Measurements from ENCODE around the gene SLC25A10.
A peak's percentile ranks its signal among the peaks of the same experiment; 100 is the strongest.

The SLC25A10 gene

DNA sequence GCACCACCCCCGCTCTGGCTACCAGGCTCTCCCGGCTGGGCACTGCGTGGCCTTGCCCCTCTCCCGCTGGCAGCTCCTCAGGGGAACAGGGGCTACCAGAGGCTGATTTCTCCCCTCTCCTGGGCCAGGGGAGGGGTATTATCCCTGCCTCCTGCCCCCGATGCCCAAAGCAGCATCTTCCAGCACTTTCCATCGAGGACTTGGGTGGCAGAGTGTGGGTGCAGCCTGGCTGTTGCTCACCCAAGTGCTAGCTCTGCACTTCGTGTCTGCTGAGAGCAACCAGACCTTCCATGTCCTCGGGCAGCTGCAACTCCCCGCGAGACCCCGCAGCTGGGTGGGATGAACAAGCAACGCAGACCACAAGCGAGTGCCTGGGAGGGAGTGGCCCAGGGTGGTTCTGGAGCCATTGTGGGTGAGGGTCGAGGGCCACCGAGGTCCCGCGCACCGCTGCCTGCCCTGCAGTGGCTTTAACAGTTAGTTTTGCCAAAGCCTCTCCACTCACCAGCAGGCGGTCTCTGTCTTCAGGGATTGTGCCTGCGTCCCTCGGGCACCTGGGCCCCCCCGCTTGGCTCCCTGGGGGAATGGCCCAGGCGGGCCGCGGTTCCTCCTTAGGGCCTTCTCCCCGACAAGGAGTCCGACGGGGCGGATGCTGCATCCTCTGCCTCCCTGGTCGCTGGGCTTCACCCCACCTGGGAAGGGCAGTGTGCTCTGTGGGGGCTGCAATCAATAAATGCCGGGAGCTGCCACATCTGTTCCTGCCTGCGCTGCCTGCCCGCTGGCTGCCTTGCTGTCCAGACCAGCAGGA lies 8.4 kb downstream of the SLC25A10 start:
- H3K4me1 ChIP-seq (ENCODE audit: control insufficient read depth in 5 of 5, insufficient read depth in 5 of 5, low read length in 5 of 5), result peaks cover 2 to 26% (median 25%) of the 10 kb centered on the region in 5 donors
- no peak overlapping the region for H3K27ac ChIP-seq (ENCODE audit: low read depth, low read length)
- peaks cover 0 to 30% (median 16%) of the 10 kb centered on the region in 5 donors for H3K36me3 ChIP-seq (ENCODE audit: control insufficient read depth in 5 of 5, insufficient read depth in 5 of 5, low read length in 5 of 5)
- no peak overlapping the region for H3K4me3 ChIP-seq (ENCODE audit: low read depth in 1 of 5, low read length in 5 of 5)
- no peak overlapping the region for H3K9ac ChIP-seq (ENCODE audit: low read length in 5 of 5)
- no peaks in the 10 kb centered on the region for H3K27me3 ChIP-seq (ENCODE audit: control insufficient read depth in 5 of 5, insufficient read depth in 4 of 5, low read length in 5 of 5)
- H3K9me3 ChIP-seq (ENCODE audit: control insufficient read depth in 5 of 5, low read length in 5 of 5), result no peaks in the 10 kb centered on the region

DNA sequence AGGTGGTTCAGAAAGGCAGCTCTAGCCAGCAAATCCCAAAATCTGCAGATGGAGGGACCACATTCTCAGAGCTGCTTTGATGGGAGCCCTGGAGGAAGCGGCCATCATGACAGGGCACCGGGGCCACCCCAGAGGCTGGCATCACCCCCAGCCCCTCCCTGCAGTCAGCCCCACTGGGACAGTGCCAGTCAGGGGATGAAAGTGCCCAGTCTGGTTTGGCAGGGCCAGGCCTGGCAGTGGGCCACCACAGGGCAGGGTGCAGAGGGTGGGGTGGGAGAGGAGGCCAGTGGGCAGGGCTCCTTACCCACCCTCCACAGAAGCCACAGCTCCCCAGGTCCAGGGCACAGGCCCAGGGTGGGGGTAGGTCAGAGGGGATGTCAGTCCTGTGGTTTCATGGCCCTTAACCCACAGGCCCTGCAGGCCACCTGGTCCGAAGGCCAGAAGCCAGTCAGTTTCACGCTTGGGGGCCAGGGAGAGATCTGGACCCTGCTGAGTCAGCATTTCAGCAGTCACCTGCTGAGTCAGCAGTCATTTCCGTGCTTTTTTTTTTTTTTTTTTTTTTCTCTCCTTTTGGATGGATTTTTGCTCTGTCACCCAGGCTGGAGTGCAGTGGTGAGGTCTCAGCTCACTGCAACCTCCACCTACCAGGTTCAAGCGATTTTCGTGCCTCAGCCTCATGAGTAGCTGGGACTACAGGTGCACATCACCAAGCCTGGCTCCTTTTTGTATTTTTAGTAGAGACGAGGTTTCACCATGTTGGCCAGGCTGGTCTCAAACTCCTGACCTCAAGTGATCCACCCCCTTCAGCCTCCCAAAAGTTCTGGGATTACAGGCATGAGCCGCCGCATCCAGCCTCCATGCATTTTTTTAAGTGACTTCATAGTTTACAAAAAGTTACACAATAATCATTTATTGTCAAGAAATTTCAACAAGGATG lies 10.4 kb downstream of the SLC25A10 start:
- peak overlapping the region; percentile 57 for H3K27ac ChIP-seq (ENCODE audit: low read depth, low read length)
- peaks cover 0 to 19% (median 10%) of the 10 kb centered on the region in 5 donors for H3K36me3 ChIP-seq (ENCODE audit: control insufficient read depth in 5 of 5, insufficient read depth in 5 of 5, low read length in 5 of 5)
- H3K9me3 ChIP-seq (ENCODE audit: control insufficient read depth in 5 of 5, low read length in 5 of 5), result no peaks in the 10 kb centered on the region
- H3K9ac ChIP-seq (ENCODE audit: low read length in 5 of 5), result no peak overlapping the region
- no peaks in the 10 kb centered on the region for H3K27me3 ChIP-seq (ENCODE audit: control insufficient read depth in 5 of 5, insufficient read depth in 4 of 5, low read length in 5 of 5)
- H3K4me3 ChIP-seq (ENCODE audit: low read depth in 1 of 5, low read length in 5 of 5), result no peak overlapping the region
- peaks cover 2 to 26% (median 25%) of the 10 kb centered on the region in 5 donors for H3K4me1 ChIP-seq (ENCODE audit: control insufficient read depth in 5 of 5, insufficient read depth in 5 of 5, low read length in 5 of 5)

DNA sequence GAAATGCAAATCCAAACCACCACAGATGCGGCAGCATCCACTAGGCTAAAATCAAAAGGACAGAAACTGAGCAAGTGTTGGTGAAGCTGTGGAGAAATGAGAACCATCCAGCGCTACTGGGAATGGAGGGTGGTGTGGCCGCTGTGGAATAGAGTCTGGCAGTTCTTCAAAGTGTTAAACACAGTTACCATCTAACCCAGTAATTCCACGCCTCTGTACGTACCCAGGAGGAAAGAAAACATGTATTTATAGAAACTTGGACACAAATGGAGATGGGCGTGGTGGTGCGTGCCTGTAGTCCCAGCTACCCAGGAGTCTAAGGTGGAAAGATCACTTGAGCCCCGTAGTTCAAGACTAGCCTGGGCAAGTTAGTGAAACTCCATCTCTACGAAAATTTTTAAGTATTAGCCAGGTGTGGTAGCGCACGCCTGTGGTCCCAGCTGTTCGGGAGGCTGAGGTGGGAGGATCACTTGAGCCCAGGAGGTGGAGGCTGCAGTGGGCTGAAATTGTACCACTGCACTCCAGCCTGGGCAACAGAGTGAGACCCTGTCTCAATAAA lies 11.6 kb downstream of the SLC25A10 start:
- H3K4me1 ChIP-seq (ENCODE audit: control insufficient read depth in 5 of 5, insufficient read depth in 5 of 5, low read length in 5 of 5), result peaks cover 2 to 26% (median 25%) of the 10 kb centered on the region in 5 donors
- H3K27ac ChIP-seq (ENCODE audit: low read depth, low read length), result peak overlapping the region; percentile 57
- H3K27me3 ChIP-seq (ENCODE audit: control insufficient read depth in 5 of 5, insufficient read depth in 4 of 5, low read length in 5 of 5), result no peaks in the 10 kb centered on the region
- H3K9ac ChIP-seq (ENCODE audit: low read length in 5 of 5), result peak overlapping the region in 1 of 5 donors; percentile 16
- H3K4me3 ChIP-seq (ENCODE audit: low read depth in 1 of 5, low read length in 5 of 5), result no peak overlapping the region
- H3K36me3 ChIP-seq (ENCODE audit: control insufficient read depth in 5 of 5, insufficient read depth in 5 of 5, low read length in 5 of 5), result peaks cover 0 to 12% (median 6%) of the 10 kb centered on the region in 5 donors
- H3K9me3 ChIP-seq (ENCODE audit: control insufficient read depth in 5 of 5, low read length in 5 of 5), result no peaks in the 10 kb centered on the region

DNA sequence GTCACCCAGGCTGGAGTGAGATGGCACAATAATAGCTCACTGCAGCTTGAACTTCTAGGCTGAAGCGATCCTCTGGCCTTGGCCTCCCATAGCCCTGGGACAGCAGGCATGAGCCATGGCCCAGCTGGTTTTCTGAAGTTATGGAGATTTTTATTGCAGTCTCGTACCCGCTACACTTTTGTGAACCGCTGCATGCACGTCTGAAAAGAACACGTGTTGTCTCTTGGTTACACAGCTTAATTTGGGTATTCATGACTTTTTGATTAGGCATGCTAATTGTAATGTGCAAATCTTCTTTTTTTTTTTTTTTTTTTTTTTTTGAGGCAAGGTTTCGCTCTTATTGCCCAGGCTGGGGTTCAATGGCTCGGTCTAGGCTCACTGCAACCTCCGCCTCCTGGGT lies 13.4 kb downstream of the SLC25A10 start:
- H3K4me1 ChIP-seq (ENCODE audit: control insufficient read depth in 5 of 5, insufficient read depth in 5 of 5, low read length in 5 of 5), result peaks cover 2 to 27% (median 26%) of the 10 kb centered on the region in 5 donors
- H3K36me3 ChIP-seq (ENCODE audit: control insufficient read depth in 5 of 5, insufficient read depth in 5 of 5, low read length in 5 of 5), result peaks cover 0 to under 1% (median 0%) of the 10 kb centered on the region in 5 donors
- no peaks in the 10 kb centered on the region for H3K9me3 ChIP-seq (ENCODE audit: control insufficient read depth in 5 of 5, low read length in 5 of 5)
- H3K9ac ChIP-seq (ENCODE audit: low read length in 5 of 5), result no peak overlapping the region
- H3K27me3 ChIP-seq (ENCODE audit: control insufficient read depth in 5 of 5, insufficient read depth in 4 of 5, low read length in 5 of 5), result no peaks in the 10 kb centered on the region
- no peak overlapping the region for H3K4me3 ChIP-seq (ENCODE audit: low read depth in 1 of 5, low read length in 5 of 5)
- H3K27ac ChIP-seq (ENCODE audit: low read depth, low read length), result no peak overlapping the region

DNA sequence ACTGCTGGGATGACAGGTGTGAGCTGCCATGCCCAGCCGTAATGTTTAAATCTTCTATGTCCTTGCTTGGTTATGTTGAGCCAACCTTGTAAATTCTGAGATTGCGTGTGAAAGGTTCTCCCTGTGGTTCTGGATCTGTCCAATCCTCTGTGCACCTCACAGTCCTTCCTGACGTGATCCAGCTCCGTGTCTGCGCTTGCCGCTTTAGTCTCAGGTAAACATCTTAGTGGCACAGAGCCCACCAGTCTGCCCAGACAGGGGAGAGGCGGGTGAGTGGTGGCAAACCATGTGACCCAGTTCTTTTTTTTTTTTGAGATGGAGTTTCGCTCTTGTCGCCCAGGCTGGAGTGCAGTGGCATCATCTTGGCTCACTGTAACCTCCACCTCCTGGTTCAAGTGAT lies 13.9 kb downstream of the SLC25A10 start:
- peaks cover 2 to 33% (median 26%) of the 10 kb centered on the region in 5 donors for H3K4me1 ChIP-seq (ENCODE audit: control insufficient read depth in 5 of 5, insufficient read depth in 5 of 5, low read length in 5 of 5)
- no peaks in the 10 kb centered on the region for H3K36me3 ChIP-seq (ENCODE audit: control insufficient read depth in 5 of 5, insufficient read depth in 5 of 5, low read length in 5 of 5)
- H3K4me3 ChIP-seq (ENCODE audit: low read depth in 1 of 5, low read length in 5 of 5), result no peak overlapping the region
- H3K9ac ChIP-seq (ENCODE audit: low read length in 5 of 5), result no peak overlapping the region
- H3K27me3 ChIP-seq (ENCODE audit: control insufficient read depth in 5 of 5, insufficient read depth in 4 of 5, low read length in 5 of 5), result no peaks in the 10 kb centered on the region
- H3K9me3 ChIP-seq (ENCODE audit: control insufficient read depth in 5 of 5, low read length in 5 of 5), result no peaks in the 10 kb centered on the region
- H3K27ac ChIP-seq (ENCODE audit: low read depth, low read length), result no peak overlapping the region

DNA sequence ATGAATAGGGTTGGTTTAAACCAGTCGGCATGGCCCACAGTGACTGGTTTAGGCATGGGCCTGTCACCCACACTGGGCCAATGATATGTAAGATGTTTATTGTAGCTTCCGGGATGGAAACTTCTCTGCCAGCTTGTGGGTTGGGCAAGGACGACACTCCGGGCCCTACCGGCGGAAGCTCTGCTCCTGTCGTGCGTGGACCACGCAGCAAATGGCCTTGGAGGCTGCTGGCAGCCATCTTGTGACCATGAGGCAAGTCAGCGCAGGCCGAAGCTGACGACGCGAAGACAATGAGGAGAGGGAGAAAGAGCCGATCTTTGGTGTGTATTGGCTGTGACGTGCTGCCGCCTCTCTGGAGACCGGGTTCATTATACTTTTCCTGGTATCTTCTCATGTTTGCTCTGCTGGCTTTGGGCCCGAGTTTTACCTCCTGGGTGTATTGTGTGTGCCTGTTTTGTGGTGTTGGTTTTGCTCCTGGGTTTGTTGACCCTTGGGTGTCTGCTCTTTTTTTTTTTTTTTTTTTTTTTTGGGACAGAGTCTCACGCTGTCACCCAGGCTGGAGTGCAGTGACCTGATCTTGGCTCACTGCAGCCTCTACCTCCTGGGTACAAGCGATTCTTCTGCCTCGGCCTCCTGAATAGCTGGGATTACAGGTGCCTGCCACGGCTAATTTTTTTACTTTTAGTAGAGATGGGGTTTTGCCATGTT lies 15.4 kb downstream of the SLC25A10 start:
- H3K27ac ChIP-seq (ENCODE audit: low read depth, low read length), result no peak overlapping the region
- H3K4me3 ChIP-seq (ENCODE audit: low read depth in 1 of 5, low read length in 5 of 5), result no peak overlapping the region
- H3K36me3 ChIP-seq (ENCODE audit: control insufficient read depth in 5 of 5, insufficient read depth in 5 of 5, low read length in 5 of 5), result no peaks in the 10 kb centered on the region
- H3K27me3 ChIP-seq (ENCODE audit: control insufficient read depth in 5 of 5, insufficient read depth in 4 of 5, low read length in 5 of 5), result peaks cover 0 to 4% (median 0%) of the 10 kb centered on the region in 5 donors
- peaks cover 2 to 26% (median 17%) of the 10 kb centered on the region in 5 donors for H3K4me1 ChIP-seq (ENCODE audit: control insufficient read depth in 5 of 5, insufficient read depth in 5 of 5, low read length in 5 of 5)
- H3K9ac ChIP-seq (ENCODE audit: low read length in 5 of 5), result no peak overlapping the region
- H3K9me3 ChIP-seq (ENCODE audit: control insufficient read depth in 5 of 5, low read length in 5 of 5), result no peaks in the 10 kb centered on the region

DNA sequence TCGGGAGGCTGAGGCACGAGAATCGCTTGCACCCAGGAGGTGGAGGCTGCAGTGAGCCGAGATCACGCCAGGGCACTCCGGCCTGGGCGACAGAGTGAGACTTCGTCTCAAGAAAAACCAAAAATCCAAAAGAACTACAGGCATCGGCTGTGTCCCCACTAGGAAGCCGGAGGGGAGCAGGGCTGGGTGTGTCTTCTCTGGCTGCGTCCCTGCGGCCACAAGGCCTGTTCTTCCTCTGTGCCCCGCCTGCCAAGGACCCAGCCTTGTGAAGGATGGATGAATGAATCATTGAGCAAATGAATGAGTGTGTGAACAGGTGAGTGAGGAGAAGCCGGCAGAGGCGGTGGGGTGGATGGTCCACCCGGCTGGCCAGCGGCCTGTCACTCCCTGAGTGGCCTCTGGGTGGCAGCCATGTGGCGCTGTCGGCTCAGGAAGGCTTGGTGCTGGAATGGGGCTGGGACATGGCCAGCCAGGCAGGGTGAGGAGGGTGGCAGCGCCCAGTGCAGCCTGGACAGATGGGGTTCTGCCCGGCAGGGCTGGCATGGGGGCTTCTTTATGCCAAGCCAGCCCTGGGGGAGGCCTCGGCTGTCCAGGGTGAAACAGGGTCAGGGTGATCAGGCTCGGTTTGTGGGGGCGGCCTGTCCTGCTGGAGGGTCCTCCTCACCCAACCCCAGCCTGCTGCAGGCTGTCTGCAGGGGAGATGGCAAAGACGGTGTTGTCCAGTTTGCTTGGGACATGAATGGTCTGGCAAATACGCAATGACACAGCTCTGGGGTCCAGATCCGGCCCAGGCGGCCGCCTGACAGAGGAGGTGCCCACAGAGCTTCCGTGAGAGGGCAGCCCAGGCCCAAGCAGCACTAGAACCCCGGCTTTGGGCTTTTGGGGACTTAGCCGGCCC lies 21.7 kb downstream of the SLC25A10 start:
- H3K9ac ChIP-seq (ENCODE audit: low read length in 5 of 5), result no peak overlapping the region
- peaks cover 0 to 26% (median 14%) of the 10 kb centered on the region in 5 donors for H3K4me1 ChIP-seq (ENCODE audit: control insufficient read depth in 5 of 5, insufficient read depth in 5 of 5, low read length in 5 of 5)
- no peaks in the 10 kb centered on the region for H3K36me3 ChIP-seq (ENCODE audit: control insufficient read depth in 5 of 5, insufficient read depth in 5 of 5, low read length in 5 of 5)
- no peaks in the 10 kb centered on the region for H3K9me3 ChIP-seq (ENCODE audit: control insufficient read depth in 5 of 5, low read length in 5 of 5)
- H3K27me3 ChIP-seq (ENCODE audit: control insufficient read depth in 5 of 5, insufficient read depth in 4 of 5, low read length in 5 of 5), result peaks cover 4 to 16% (median 11%) of the 10 kb centered on the region in 5 donors
- no peak overlapping the region for H3K4me3 ChIP-seq (ENCODE audit: low read depth in 1 of 5, low read length in 5 of 5)
- H3K27ac ChIP-seq (ENCODE audit: low read depth, low read length), result no peak overlapping the region

DNA sequence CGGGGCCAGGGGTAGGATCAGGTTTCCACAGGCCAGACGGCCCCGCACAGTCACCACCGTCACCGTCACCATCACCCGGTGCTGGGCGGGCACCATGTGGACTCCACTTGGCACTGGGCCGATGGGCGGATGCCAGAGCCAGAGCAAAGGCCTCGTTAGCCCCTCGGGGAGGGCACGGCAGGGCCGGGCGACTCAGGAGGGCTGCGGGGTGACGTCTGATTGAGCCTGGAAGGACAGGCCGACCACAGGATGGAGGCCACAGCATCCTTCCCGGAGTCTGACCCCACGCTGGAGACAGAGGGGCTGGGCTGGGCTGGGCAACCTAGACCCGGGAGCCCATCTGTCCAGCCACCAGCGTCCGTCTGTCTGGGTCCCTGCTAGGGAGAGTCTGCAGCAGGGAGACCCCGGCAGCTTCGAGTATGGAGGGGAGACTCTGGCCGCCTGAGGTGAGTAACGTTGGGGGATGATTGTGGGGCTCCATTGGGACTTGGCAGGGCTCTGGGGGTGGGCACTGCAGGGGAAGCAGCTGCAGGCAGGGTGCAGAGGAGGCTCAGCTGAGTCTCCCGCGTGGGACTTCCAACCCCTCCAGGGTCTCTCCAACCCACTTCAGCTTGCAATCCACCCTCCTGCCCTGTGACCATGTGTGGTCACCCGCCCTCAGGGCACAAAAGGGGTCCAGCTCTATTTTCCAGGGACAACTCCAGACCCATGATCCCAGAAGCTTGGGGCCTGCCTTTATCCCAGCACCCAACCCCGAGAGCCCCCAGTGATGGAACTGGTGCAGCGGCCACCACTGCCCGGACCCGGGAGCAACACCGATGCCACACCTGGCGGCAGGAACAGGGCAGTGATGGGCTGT lies 22.6 kb downstream of the SLC25A10 start:
- no peaks in the 10 kb centered on the region for H3K36me3 ChIP-seq (ENCODE audit: control insufficient read depth in 5 of 5, insufficient read depth in 5 of 5, low read length in 5 of 5)
- H3K27ac ChIP-seq (ENCODE audit: low read depth, low read length), result no peak overlapping the region
- H3K9ac ChIP-seq (ENCODE audit: low read length in 5 of 5), result no peak overlapping the region
- peaks cover 4 to 16% (median 11%) of the 10 kb centered on the region in 5 donors for H3K27me3 ChIP-seq (ENCODE audit: control insufficient read depth in 5 of 5, insufficient read depth in 4 of 5, low read length in 5 of 5)
- H3K4me3 ChIP-seq (ENCODE audit: low read depth in 1 of 5, low read length in 5 of 5), result no peak overlapping the region
- no peaks in the 10 kb centered on the region for H3K9me3 ChIP-seq (ENCODE audit: control insufficient read depth in 5 of 5, low read length in 5 of 5)
- peaks cover 0 to 26% (median 14%) of the 10 kb centered on the region in 5 donors for H3K4me1 ChIP-seq (ENCODE audit: control insufficient read depth in 5 of 5, insufficient read depth in 5 of 5, low read length in 5 of 5)

All from subcutaneous abdominal adipose tissue (tissue), 5 donors.